Stimulated activated effector memory CD8-positive, alpha-beta T cell treated with anti-CD3 and anti-CD28 coated beads, Interleukin-12 subunit alpha, Interleukin-12 subunit beta, amount 100 ng/mL, for 72 hours (primary cell): ENCODE measurements around the gene NCS1.

Experiments
- ATAC-seq: fragments of 150-1000 bp; cut with Tn5 transposase; 2 replicates; pipeline ENCODE4 v1.10.0; 2021
- DNase-seq, 2 donors: peaks; one replicate each; pipeline ENCODE4 v3.0.0; 2021 to 2022; ENCODE audit warnings: low spot score in 2 of 2
- H3K27ac Mint-ChIP-seq: one replicate; pipeline ENCODE4 v1.8.0; 2022; ENCODE audit warnings: mild to moderate bottlenecking, mixed read lengths
- H3K36me3 Mint-ChIP-seq: one replicate; pipeline ENCODE4 v1.8.0; 2022; ENCODE audit warnings: mild to moderate bottlenecking, mixed read lengths
- H3K4me1 Mint-ChIP-seq: one replicate; pipeline ENCODE4 v1.8.0; 2022; ENCODE audit warnings: mixed read lengths
- H3K4me3 Mint-ChIP-seq: one replicate; pipeline ENCODE4 v1.8.0; 2022; ENCODE audit warnings: mild to moderate bottlenecking, mixed read lengths
- H3K9me3 Mint-ChIP-seq: one replicate; pipeline ENCODE4 v1.8.0; 2022; ENCODE audit warnings: mixed read lengths

NCS1 gene

GRCh38 chr9:130179331-130179907, 7.2 kb downstream of the NCS1 start:
- Mint-ChIP-seq H3K9me3 (no peaks in the 10 kb centered on the region), H3K36me3 (peaks cover 13% of the 10 kb centered on the region), H3K27ac (no peak overlapping the region), H3K4me1 (peaks cover 16% of the 10 kb centered on the region), H3K4me3 (no peak overlapping the region)
- DNase-seq (no peak), ATAC-seq (no peak)

GRCh38 chr9:130180516-130180915, 8.3 kb downstream of the NCS1 start:
- H3K9me3 Mint-ChIP-seq: no peaks in the 10 kb centered on the region
- H3K27ac Mint-ChIP-seq: no peak overlapping the region

GRCh38 chr9:130181678-130182380, 9.6 kb downstream of the NCS1 start:
- H3K4me1 Mint-ChIP-seq: peaks cover 24% of the 10 kb centered on the region
- no peak overlapping the region for H3K27ac Mint-ChIP-seq
- H3K4me3 Mint-ChIP-seq: no peak overlapping the region
- no peak for ATAC-seq
- no peaks in the 10 kb centered on the region for H3K9me3 Mint-ChIP-seq
- H3K36me3 Mint-ChIP-seq: peaks cover 3% of the 10 kb centered on the region
- no peak for DNase-seq

More at GRCh38 chr9:130180516-130180915, 8.3 kb downstream of the NCS1 start:
- DNase-seq: no peak
- Mint-ChIP-seq H3K36me3 (peaks cover 12% of the 10 kb centered on the region), H3K4me3 (no peak overlapping the region), H3K4me1 (peaks cover 13% of the 10 kb centered on the region)
- no peak for ATAC-seq

- no peaks in the 10 kb centered on the region for H3K36me3 Mint-ChIP-seq
- H3K4me3 Mint-ChIP-seq: no peak overlapping the region
- H3K9me3 Mint-ChIP-seq: no peaks in the 10 kb centered on the region
- ATAC-seq (no peak), DNase-seq (no peak)
- H3K4me1 Mint-ChIP-seq: peaks cover 29% of the 10 kb centered on the region
- no peak overlapping the region for H3K27ac Mint-ChIP-seq
Measured at GRCh38 chr9:130182381-130182909, 10.2 kb downstream of the NCS1 start.

GRCh38 chr9:130183133-130183762, 11.0 kb downstream of the NCS1 start:
- H3K4me3 Mint-ChIP-seq: no peak overlapping the region
- DNase-seq (no peak), ATAC-seq (no peak)

GRCh38 chr9:130185017-130185416, 12.8 kb downstream of the NCS1 start:
- Mint-ChIP-seq H3K9me3 (no peaks in the 10 kb centered on the region), H3K27ac (no peak overlapping the region), H3K4me1 (peaks cover 37% of the 10 kb centered on the region), H3K4me3 (no peak overlapping the region), H3K36me3 (no peaks in the 10 kb centered on the region)
- DNase-seq (no peak), ATAC-seq (no peak)

More at GRCh38 chr9:130183133-130183762, 11.0 kb downstream of the NCS1 start:
- H3K36me3 Mint-ChIP-seq: no peaks in the 10 kb centered on the region
- H3K9me3 Mint-ChIP-seq: no peaks in the 10 kb centered on the region
- peak overlapping the region; percentile 91 for H3K27ac Mint-ChIP-seq
- H3K4me1 Mint-ChIP-seq: peaks cover 37% of the 10 kb centered on the region

- peaks cover 37% of the 10 kb centered on the region for H3K4me1 Mint-ChIP-seq
- H3K4me3 Mint-ChIP-seq: no peak overlapping the region
- no peaks in the 10 kb centered on the region for H3K9me3 Mint-ChIP-seq
- no peak overlapping the region for H3K27ac Mint-ChIP-seq
- ATAC-seq (no peak), DNase-seq (no peak)
- H3K36me3 Mint-ChIP-seq: no peaks in the 10 kb centered on the region
Measured at GRCh38 chr9:130185490-130186031, 13.4 kb downstream of the NCS1 start.

GRCh38 chr9:130186051-130186450, 13.8 kb downstream of the NCS1 start:
- Mint-ChIP-seq H3K4me3 (no peak overlapping the region), H3K4me1 (peaks cover 37% of the 10 kb centered on the region), H3K36me3 (no peaks in the 10 kb centered on the region), H3K27ac (no peak overlapping the region), H3K9me3 (no peaks in the 10 kb centered on the region)
- DNase-seq (no peak), ATAC-seq (no peak)

- DNase-seq: no peak
- Mint-ChIP-seq H3K4me1 (peaks cover 32% of the 10 kb centered on the region), H3K4me3 (no peak overlapping the region), H3K27ac (no peak overlapping the region), H3K36me3 (no peaks in the 10 kb centered on the region), H3K9me3 (no peaks in the 10 kb centered on the region)
- peak; percentile 77 for ATAC-seq
Measured at GRCh38 chr9:130186839-130187522, 14.8 kb downstream of the NCS1 start.

- H3K4me1 Mint-ChIP-seq: peaks cover 32% of the 10 kb centered on the region
- H3K4me3 Mint-ChIP-seq: no peak overlapping the region
- DNase-seq (no peak), ATAC-seq (no peak)
- H3K27ac Mint-ChIP-seq: no peak overlapping the region
- no peaks in the 10 kb centered on the region for H3K36me3 Mint-ChIP-seq
- H3K9me3 Mint-ChIP-seq: no peaks in the 10 kb centered on the region
Measured at GRCh38 chr9:130187523-130187846, 15.3 kb downstream of the NCS1 start.

- no peak overlapping the region for H3K27ac Mint-ChIP-seq
- DNase-seq (no peak), ATAC-seq (no peak)
- H3K4me1 Mint-ChIP-seq: peaks cover 24% of the 10 kb centered on the region
- no peaks in the 10 kb centered on the region for H3K9me3 Mint-ChIP-seq
- H3K4me3 Mint-ChIP-seq: no peak overlapping the region
- no peaks in the 10 kb centered on the region for H3K36me3 Mint-ChIP-seq
Measured at GRCh38 chr9:130188860-130189481, 16.8 kb downstream of the NCS1 start.

- no peak for DNase-seq
- Mint-ChIP-seq H3K9me3 (no peaks in the 10 kb centered on the region), H3K36me3 (no peaks in the 10 kb centered on the region), H3K27ac (no peak overlapping the region), H3K4me1 (peaks cover 30% of the 10 kb centered on the region), H3K4me3 (no peak overlapping the region)
- ATAC-seq: no peak
Measured at GRCh38 chr9:130189840-130190239, 17.6 kb downstream of the NCS1 start.

GRCh38 chr9:130191068-130191748, 19.0 kb downstream of the NCS1 start:
- no peaks in the 10 kb centered on the region for H3K36me3 Mint-ChIP-seq
- H3K9me3 Mint-ChIP-seq: no peaks in the 10 kb centered on the region
- DNase-seq: no peak
- no peak overlapping the region for H3K4me3 Mint-ChIP-seq
- ATAC-seq: no peak
- no peak overlapping the region for H3K27ac Mint-ChIP-seq
- H3K4me1 Mint-ChIP-seq: peaks cover 25% of the 10 kb centered on the region

- H3K4me1 Mint-ChIP-seq: peaks cover 20% of the 10 kb centered on the region
- DNase-seq: no peak
- no peak overlapping the region for H3K27ac Mint-ChIP-seq
- no peak for ATAC-seq
- no peak overlapping the region for H3K4me3 Mint-ChIP-seq
- no peaks in the 10 kb centered on the region for H3K36me3 Mint-ChIP-seq
- no peaks in the 10 kb centered on the region for H3K9me3 Mint-ChIP-seq
Measured at GRCh38 chr9:130191749-130192120, 19.5 kb downstream of the NCS1 start.
